Stromal cell of bone marrow (primary cell): Measurements from ENCODE around the gene ZFP57.

Experiments used
- DNase-seq: peaks from one replicate; pipeline ENCODE4 v3.0.0-alpha.2; 2012; ENCODE audit warnings: low read depth

ZFP57 gene

DNA sequence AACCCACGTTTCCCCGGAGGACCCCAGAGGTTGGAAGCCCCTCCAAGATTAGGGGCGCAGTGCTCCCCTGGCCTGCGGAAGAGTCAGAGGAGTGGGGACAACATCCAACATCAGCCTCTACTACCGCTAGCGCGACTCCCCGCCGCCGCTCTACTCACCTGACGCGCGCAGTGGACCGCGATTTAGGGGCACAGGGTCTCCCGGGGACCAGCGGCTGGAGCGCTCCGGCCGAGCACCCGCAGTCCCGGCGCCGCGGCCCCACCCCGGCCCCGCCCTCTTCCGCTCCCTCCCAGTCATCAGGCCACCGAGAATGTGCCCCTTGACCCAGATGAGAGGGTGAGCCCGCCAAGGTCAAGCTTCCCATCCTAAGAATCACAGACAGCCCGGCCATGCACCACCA lies at the start of gene ZFP57:
Gene ZFP57 (minus strand): TSS at position 249 of the 400 bp plus-strand sequence. CDS start 4,149 bp downstream, outside the sequence.
- no peak for DNase-seq

GRCh38 chr6:29730575-29731126 lies 49.7 kb upstream of the ZFP57 start:
- no peak for DNase-seq

DNA sequence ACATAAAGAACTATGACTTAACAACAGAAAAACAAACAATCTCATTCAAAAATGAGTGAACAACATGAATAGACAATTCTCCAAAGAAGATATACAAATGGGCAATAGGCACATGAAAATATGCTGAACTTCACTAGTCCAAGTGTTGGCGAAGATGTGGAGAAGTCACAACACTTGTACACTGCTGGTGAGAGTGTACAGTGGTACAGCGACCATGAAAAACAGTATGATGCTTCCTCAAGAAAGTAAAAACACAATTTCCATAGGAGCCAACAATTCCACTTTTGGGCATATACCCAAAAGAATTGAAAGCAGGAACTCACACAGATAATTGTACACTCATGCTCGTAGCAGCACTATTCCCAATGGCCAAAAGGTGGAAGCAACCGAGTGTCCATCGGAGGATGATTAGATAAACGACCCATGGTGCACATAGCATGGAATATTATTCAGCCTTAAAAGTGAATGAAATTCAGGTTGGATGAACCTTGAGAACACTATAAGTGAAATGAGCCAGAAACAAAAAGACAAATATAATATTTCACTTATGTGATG lies 48.9 kb upstream of the ZFP57 start:
- DNase-seq = no peak

DNA sequence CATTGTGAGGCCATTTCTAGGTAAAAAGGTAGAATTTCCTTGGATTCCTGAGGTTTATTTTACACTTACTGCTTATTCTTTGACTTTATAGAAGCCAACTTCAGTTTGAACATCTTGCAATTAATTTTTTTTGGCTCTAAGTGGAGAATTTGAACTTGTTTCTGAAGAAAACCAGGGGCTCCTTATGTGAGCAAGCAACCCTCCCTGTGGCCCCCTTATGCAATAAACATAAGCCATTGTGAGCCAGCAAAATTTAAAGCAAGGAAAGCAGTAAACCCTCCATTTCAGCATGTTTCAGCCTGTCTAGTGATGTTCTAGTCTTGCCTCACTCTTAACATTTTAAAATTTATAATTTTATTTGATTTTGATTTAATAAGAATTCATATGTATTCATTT lies 47.9 kb upstream of the ZFP57 start:
- DNase-seq = no peak

DNA sequence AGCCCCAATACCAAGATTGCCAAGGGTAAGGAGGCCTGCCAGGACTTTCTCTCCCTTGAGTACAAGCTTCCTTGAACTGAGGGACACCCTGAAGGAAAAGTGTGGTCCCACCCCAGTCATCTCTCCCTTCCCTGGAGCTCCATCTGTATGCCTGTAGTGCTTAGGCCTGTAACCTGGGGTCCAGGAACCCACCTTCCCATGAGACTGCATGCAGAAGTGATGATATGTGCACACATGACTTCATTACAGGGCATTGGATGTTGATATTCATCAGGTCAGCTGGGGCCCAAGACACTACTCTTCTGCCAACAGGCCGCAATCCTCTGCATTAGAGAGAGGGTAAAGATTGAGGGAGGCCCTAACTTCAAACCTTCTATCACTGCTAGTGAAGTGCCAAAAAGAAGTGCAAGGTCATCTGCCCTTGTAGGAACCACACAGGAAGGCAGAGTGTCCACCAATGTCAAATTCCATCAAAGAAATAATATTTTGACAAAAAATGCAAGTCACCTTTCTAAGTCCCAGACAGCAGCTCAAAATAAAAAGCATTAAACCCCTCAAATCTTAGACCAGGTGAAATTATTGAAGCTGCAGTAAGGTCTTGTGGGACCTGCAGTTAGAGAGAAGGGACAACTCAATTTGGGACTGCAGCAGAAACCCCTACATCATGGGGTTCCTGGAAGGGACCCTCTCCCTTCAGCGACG lies 47.4 kb upstream of the ZFP57 start:
- DNase-seq = no peak

DNA sequence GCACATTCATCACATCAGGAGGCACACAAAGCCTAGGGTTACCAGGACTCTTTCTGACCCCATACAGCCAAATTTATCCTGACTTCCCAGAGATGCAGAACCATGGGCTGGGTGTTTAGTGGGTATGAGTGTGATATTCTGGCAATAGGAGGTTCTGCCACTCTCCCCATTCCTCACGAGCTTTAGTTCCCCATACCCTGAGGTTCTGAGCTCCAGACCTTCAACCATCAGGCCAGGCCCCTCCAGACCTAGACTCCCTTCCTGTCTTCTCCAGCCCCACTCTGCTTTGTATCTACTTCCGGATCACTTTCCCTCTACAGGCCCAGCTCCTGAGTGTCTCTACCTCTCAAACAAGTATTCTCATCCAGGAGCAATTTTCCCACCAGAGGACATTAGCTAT lies 46.7 kb upstream of the ZFP57 start:
- no peak for DNase-seq

DNA sequence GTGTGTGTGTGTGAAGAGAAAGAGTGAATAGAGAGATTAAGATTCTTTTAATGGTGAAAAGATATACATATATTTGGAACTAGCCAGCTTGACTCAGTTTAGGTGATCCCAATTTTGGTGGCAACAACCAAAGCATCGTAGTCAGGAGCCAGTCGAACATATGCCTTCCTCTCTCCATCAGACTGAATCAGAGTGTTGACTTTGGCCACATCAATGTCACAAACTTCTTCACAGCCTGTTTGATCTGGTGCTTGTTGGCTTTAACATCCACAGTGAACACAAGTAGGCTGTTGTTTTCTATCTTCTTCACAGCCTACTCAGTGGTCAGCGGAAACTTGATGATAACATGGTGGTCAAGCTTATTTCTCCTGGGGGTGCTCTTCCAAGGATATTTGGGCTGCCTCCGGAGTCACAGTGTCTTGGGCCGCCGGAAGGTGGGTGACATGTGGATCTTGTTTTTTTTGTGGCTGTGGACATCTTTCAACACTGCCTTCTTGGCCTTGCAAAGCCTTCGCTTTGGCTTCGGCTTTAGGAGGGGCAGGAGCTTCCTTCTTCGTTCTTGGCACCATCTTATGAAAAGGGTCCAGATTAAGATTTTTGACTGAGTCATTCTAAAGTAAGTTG lies 45.7 kb upstream of the ZFP57 start:
- DNase-seq = no peak

DNA sequence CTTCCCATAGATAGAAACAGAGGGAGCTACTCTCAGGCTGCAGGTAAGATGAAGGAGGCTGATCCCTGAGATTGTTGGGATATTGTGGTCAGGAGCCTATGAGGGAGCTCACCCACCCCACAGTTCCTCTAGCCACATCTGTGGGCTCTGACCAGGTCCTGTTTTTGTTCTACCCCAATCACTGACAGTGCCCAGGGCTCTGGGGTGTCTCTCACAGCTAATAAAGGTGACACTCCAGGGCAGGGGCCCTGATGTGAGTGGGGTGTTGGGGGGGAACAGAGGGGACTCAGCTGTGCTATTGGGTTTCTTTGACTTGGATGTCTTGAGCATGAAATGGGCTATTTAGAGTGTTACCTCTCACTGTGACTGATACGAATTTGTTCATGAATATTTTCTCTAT lies 45.0 kb upstream of the ZFP57 start:
- no peak for DNase-seq

- no peak for DNase-seq
These were observed 44.3 kb upstream of the ZFP57 start for GRCh38 chr6:29724937-29725869.

DNA sequence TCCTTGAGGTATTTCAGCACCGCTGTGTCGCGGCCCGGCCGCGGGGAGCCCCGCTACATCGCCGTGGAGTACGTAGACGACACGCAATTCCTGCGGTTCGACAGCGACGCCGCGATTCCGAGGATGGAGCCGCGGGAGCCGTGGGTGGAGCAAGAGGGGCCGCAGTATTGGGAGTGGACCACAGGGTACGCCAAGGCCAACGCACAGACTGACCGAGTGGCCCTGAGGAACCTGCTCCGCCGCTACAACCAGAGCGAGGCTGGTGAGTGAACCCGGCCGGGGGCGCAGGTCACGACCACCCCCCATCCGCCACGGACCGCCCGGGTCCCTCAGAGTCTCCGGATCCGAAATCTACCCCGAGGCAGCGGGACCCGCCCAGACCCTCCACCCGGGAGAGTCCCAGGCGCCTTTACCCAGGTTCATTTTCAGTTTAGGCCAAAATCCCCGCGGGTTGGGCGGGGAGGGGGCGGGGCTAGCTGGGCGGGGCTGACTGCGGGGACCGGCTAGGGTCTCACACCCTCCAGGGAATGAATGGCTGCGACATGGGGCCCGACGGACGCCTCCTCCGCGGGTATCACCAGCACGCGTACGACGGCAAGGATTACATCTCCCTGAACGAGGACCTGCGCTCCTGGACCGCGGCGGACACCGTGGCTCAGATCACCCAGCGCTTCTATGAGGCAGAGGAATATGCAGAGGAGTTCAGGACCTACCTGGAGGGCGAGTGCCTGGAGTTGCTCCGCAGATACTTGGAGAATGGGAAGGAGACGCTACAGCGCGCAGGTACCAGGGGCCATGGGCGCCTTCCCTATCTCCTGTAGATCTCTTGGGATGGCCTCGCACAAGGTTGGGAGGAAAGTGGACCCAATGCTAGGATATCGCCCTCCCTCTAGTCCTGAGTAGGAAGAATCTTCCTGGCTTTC lies 43.0 kb upstream of the ZFP57 start:
- DNase-seq = no peak

GRCh38 chr6:29723262-29723665 lies 42.3 kb upstream of the ZFP57 start, which contains the start of gene HLA-F:
Gene HLA-F (plus strand): TSS chr6:29723434. CDS start chr6:29723464, 30 bp downstream.
- DNase-seq = peak; percentile 87

DNA sequence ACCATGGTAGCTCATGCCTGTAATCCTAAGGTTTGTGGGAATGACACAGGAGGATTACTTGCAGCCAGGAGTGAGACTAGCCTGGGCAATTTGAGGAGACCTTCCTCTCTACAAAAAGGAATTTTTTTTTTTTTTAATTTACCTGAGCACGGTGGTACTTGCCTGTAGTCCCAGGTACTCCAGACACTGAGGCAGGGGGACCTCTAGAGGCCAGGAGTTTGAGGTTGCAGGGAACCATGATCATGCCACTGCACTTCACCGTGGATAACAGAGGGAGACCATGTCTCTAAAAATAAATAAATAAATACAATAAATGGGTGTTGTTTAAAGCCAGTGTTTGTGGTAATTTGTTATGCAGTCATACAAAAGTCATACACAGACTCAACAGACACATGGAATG lies 39.9 kb upstream of the ZFP57 start:
- no peak for DNase-seq

GRCh38 chr6:29710281-29710941 lies 29.5 kb upstream of the ZFP57 start:
- DNase-seq = no peak

DNA sequence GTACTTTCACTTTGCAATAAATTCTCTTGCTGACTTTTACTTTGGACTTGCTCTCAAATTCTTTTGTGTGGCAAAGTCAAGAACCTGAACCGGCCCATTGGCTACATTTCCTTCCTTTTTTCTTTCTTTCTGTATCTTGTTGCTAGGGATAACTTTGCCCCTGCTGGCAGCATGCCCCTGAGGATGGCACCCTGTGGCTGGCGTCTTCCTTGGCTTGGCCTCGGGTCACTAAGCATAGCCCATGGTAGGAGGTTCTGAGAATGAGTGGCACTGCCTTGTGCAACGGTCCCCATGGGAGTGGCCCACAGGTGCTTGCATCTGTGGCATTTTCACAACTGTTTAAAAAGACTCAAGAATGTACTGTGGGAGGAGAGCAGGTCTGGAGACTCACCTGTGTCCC lies 28.2 kb upstream of the ZFP57 start:
- DNase-seq = no peak

DNA sequence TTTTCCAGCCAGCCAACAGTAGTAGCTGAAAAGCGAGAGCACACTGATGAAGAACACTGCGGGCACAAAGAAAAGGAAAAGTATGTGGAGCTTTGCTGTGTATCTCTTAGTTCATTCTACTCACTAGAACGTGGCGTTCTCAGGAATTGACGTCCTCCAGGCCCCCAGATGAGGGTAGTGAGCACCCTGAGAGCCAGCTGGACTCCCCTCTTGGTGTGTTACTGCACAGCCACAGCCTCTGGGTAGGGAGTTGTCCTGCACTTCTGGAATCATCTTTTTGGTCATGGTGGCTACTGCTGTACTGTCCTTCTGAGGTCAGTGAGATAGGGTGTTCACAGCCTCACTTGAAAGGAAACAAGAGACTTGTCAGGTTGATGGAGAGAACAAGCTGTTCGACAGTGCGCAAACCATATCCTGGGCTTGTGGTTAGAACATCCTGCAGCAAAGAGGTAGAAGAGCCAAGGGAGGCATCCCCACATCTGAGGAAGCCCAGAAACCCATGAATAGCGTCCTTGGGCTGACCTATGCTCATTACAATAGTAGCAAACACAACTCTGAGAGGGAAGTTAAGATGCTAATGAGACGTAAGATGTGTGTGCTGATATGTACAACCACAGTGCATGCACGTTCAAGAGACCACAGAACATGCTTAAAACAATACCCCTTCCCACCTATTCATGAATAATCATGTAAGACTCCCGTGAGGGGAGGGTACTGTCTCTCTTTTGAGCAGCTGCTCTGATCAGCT lies 27.7 kb upstream of the ZFP57 start:
- DNase-seq = no peak

DNA sequence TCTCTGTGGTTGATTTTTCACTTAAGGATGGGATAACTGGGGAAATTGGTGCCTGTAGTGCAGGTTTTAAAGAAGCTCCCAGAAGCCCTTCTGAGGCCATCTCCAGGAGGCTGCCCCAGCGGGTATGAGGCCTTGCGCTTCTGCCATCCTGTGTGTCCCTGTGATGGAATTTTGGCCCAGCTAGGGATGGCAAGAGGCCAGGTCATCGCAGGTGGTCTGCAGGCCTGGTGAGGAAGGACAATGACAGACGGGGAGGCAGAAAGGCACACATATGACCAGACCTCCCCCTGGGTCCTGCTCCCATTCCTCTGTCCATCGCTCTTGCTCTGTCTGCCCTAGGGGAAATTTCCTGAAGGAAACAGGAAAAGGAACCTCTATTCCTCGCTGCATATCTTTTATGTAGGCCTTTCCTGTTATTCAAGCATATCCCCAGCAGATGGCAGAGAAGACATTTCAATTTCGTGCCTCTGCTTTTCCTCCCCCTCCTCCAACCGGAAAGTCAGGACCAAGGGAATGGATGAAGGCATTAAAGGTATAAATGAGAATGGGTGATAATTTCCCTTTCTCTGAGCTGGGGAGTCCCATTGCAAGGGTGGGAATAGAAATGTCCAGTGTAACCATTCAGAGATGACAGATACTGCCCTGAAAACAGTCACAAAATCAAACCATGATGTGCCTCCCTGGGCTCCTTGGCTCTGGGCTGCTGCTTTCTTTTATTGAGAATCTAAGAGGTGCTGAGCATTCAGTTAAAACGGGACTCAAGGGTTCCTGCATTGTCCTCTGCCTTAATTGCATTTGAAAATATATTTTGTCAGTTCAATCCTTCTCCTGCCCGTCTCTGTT lies 24.7 kb upstream of the ZFP57 start:
- peak; percentile 39 for DNase-seq

DNA sequence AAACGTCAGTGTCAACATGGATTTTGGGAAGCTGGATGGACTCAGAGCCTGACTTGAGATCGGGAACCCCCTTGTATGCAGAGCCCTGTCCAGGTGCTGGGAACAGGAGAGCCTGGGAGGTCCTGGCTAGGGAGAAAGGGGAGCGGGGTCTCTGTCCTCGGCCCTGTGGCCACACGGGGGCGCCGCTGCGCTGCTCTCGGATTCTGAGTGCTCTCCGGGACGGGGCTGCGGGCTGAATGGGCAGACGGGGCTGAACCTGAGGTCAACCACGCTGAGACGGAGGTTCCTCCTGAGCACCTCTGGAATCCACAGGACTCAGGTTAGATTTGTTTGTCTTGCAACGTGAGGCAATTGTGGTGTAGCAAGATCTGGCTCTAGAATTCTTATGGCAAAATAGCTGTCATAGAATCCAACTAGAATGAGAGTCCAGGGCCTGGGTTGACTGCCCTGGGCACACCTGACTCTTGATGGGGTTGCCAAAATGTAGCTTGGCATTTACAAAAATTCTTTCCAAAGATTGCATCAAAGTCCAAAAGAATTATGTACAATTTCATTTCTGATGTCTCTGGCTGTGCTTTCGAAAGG lies 21.7 kb upstream of the ZFP57 start:
- no peak for DNase-seq
